OCI-LY7 (cell line): ENCODE results near the gene MAP1LC3B.

ENCODE experiments used
- EZH2phosphoT487 ChIP-seq: fragments of 200-600 bp; sonication (generic); IDR thresholded peaks from 2 replicates; pipeline ENCODE4 v1.6.1; 2018; ENCODE audit warnings: low read depth, borderline replicate concordance, mild to moderate bottlenecking, mixed run types, antibody characterized with exemption, low read length, moderate library complexity, mixed read lengths
- TF ChIP-seq, protein P1 (sequence below): fragments of 200-600 bp; sonication (generic); conservative IDR thresholded peaks from 2 replicates; pipeline ENCODE4 v1.5.1; 2014; ENCODE audit warnings: mild to moderate bottlenecking, antibody characterized with exemption, low read length, moderate library complexity, mixed read lengths

DNA sequence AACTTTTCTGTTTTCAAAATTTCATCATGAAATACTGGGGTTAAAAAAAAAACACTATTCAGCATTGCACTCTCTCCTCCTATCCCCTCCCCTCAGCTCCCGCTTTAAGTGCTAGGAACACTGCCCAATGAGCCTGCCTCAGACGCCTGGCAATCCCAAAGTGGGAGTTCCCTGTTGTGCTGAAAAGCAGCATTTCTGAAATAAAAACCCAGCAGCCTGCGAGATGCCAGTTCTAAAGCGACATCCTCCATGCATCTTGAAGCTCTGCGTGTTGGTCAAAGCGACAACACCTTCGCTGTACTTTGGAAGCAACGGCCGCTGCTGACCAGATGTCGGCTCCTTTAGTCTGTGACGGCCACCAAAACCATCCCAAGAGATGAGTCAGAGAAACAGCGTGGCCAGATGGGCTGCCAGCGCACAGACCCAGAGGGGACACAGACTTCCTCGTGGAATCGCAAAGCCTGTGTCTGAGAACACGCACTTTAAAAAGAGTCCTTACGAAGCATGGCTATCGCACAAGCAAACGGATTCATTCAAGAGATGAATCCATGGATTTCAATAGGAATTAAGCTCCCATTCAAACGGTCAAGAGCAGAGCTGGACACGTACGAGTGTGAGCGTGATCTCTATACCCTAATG is 41.3 kb upstream of the MAP1LC3B start:
- TF ChIP-seq, protein P1, sequence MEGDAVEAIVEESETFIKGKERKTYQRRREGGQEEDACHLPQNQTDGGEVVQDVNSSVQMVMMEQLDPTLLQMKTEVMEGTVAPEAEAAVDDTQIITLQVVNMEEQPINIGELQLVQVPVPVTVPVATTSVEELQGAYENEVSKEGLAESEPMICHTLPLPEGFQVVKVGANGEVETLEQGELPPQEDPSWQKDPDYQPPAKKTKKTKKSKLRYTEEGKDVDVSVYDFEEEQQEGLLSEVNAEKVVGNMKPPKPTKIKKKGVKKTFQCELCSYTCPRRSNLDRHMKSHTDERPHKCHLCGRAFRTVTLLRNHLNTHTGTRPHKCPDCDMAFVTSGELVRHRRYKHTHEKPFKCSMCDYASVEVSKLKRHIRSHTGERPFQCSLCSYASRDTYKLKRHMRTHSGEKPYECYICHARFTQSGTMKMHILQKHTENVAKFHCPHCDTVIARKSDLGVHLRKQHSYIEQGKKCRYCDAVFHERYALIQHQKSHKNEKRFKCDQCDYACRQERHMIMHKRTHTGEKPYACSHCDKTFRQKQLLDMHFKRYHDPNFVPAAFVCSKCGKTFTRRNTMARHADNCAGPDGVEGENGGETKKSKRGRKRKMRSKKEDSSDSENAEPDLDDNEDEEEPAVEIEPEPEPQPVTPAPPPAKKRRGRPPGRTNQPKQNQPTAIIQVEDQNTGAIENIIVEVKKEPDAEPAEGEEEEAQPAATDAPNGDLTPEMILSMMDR, result no peak
- no peak for TF ChIP-seq EZH2phosphoT487
